H1 (cell line): ENCODE data around the gene MYO9A. TPM values are rescaled to one million over a fixed set of nuclear protein-coding genes. Genes with fewer than 3 reads are reported as not detected.

Experiments
- ASH2L ChIP-seq: fragments of 200-600, 300-600 bp; sonication (generic); IDR thresholded peaks from one replicate; pipeline ENCODE4 v1.7.1; 2017; ENCODE audit warnings: low read length
- BACH1 ChIP-seq: IDR thresholded peaks from 2 replicates; pipeline ENCODE4 v1.6.1; 2012; ENCODE audit warnings: low read length, improper control_type of control experiment
- CBX8 ChIP-seq: fragments of 300-800, 300-1000 bp; sonication (generic); IDR thresholded peaks from 2 replicates; pipeline ENCODE4 v1.7.1; 2016; ENCODE audit warnings: low read depth, low read length, borderline replicate concordance
- EZH2 ChIP-seq: fragments of 200-600 bp; sonication (generic); IDR thresholded peaks from 2 replicates; pipeline ENCODE4 v1.7.1; 2012; ENCODE audit warnings: low read depth, mild to moderate bottlenecking, moderate library complexity, low read length, inconsistent platforms; ENCODE audit not compliant: severe bottlenecking
- MAFK ChIP-seq: IDR thresholded peaks from 2 replicates; pipeline ENCODE4 v1.6.1; 2012; ENCODE audit warnings: low read depth, mild to moderate bottlenecking, improper control_type of control experiment, low read length
- NANOG ChIP-seq: IDR thresholded peaks from 2 replicates; pipeline ENCODE4 v1.6.1; 2011; ENCODE audit warnings: low read length, low read depth, mild to moderate bottlenecking, inconsistent platforms; ENCODE audit not compliant: insufficient read depth, poor library complexity, severe bottlenecking
- NRF1 ChIP-seq: IDR thresholded peaks from 2 replicates; pipeline ENCODE4 v1.6.1; 2011; ENCODE audit warnings: mild to moderate bottlenecking, low read depth, low read length, improper control_type of control experiment
- SP1 ChIP-seq: IDR thresholded peaks from 2 replicates; pipeline ENCODE4 v1.6.1; 2011; ENCODE audit warnings: low read depth, low read length
- TAF7 ChIP-seq: optimal IDR thresholded peaks from 2 replicates; pipeline ENCODE3; 2011; ENCODE audit warnings: low read depth, mild to moderate bottlenecking, inconsistent platforms, low read length, moderate library complexity, borderline replicate concordance
- polyA plus RNA-seq, 7 experiments: library from polyadenylated mRNA; depleted of rRNA in 3 of 7; stranded (reverse) in 5 of 7; unstranded in 2 of 7; fragments of >200 nt in 5 of 7; fragments of 200-250 nt in 2 of 7; gene quantifications; 1 replicate in 5 of 7; 2 replicates in 1 of 7; 4 replicates in 1 of 7; pipeline versions ENCODE4 v1.2.1 to v1.2.3, GENCODE V29; 2011 to 2013; ENCODE audit warnings: missing spikeins in 2 of 7, mixed read lengths in 2 of 7
- total RNA-seq: library from RNA; stranded (reverse); fragmentation: NEBNext Ultra II Directional; extraction: Animal tissue kit (Norgen Biotek cat#: 25700); gene quantifications from 2 replicates; pipeline ENCODE4 v1.2.1, GENCODE V29; 2021
- TF ChIP-seq, protein P1 (sequence below): fragments of 300-600 bp; sonication (generic); IDR thresholded peaks from 2 replicates; pipeline ENCODE4 v1.7.1; 2012; ENCODE audit warnings: low read length, moderate library complexity, mild to moderate bottlenecking, inconsistent platforms; ENCODE audit not compliant: insufficient replicate concordance

MYO9A gene
- total and polyA plus RNA-seq, 2 of the 8 experiments (the other 6 are each of a cell fraction or from before 2014, with no cell fraction given): 3.9 to 26.0 TPM

GRCh38 chr15:72118017-72118978, at the start of gene MYO9A, which contains the start of gene SENP8 (continued):
- TF ChIP-seq, protein P1, sequence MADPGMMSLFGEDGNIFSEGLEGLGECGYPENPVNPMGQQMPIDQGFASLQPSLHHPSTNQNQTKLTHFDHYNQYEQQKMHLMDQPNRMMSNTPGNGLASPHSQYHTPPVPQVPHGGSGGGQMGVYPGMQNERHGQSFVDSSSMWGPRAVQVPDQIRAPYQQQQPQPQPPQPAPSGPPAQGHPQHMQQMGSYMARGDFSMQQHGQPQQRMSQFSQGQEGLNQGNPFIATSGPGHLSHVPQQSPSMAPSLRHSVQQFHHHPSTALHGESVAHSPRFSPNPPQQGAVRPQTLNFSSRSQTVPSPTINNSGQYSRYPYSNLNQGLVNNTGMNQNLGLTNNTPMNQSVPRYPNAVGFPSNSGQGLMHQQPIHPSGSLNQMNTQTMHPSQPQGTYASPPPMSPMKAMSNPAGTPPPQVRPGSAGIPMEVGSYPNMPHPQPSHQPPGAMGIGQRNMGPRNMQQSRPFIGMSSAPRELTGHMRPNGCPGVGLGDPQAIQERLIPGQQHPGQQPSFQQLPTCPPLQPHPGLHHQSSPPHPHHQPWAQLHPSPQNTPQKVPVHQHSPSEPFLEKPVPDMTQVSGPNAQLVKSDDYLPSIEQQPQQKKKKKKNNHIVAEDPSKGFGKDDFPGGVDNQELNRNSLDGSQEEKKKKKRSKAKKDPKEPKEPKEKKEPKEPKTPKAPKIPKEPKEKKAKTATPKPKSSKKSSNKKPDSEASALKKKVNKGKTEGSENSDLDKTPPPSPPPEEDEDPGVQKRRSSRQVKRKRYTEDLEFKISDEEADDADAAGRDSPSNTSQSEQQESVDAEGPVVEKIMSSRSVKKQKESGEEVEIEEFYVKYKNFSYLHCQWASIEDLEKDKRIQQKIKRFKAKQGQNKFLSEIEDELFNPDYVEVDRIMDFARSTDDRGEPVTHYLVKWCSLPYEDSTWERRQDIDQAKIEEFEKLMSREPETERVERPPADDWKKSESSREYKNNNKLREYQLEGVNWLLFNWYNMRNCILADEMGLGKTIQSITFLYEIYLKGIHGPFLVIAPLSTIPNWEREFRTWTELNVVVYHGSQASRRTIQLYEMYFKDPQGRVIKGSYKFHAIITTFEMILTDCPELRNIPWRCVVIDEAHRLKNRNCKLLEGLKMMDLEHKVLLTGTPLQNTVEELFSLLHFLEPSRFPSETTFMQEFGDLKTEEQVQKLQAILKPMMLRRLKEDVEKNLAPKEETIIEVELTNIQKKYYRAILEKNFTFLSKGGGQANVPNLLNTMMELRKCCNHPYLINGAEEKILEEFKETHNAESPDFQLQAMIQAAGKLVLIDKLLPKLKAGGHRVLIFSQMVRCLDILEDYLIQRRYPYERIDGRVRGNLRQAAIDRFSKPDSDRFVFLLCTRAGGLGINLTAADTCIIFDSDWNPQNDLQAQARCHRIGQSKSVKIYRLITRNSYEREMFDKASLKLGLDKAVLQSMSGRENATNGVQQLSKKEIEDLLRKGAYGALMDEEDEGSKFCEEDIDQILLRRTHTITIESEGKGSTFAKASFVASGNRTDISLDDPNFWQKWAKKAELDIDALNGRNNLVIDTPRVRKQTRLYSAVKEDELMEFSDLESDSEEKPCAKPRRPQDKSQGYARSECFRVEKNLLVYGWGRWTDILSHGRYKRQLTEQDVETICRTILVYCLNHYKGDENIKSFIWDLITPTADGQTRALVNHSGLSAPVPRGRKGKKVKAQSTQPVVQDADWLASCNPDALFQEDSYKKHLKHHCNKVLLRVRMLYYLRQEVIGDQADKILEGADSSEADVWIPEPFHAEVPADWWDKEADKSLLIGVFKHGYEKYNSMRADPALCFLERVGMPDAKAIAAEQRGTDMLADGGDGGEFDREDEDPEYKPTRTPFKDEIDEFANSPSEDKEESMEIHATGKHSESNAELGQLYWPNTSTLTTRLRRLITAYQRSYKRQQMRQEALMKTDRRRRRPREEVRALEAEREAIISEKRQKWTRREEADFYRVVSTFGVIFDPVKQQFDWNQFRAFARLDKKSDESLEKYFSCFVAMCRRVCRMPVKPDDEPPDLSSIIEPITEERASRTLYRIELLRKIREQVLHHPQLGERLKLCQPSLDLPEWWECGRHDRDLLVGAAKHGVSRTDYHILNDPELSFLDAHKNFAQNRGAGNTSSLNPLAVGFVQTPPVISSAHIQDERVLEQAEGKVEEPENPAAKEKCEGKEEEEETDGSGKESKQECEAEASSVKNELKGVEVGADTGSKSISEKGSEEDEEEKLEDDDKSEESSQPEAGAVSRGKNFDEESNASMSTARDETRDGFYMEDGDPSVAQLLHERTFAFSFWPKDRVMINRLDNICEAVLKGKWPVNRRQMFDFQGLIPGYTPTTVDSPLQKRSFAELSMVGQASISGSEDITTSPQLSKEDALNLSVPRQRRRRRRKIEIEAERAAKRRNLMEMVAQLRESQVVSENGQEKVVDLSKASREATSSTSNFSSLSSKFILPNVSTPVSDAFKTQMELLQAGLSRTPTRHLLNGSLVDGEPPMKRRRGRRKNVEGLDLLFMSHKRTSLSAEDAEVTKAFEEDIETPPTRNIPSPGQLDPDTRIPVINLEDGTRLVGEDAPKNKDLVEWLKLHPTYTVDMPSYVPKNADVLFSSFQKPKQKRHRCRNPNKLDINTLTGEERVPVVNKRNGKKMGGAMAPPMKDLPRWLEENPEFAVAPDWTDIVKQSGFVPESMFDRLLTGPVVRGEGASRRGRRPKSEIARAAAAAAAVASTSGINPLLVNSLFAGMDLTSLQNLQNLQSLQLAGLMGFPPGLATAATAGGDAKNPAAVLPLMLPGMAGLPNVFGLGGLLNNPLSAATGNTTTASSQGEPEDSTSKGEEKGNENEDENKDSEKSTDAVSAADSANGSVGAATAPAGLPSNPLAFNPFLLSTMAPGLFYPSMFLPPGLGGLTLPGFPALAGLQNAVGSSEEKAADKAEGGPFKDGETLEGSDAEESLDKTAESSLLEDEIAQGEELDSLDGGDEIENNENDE: no peak
- no peak for TF ChIP-seq EZH2
- TF ChIP-seq SP1: peak; percentile 61
- no peak for TF ChIP-seq BACH1
- no peak for TF ChIP-seq TAF7
- TF ChIP-seq MAFK: no peak
- no peak for TF ChIP-seq CBX8
- TF ChIP-seq ASH2L: peak; percentile 88
- no peak for TF ChIP-seq NANOG
- TF ChIP-seq NRF1: peak; percentile 77
